Stimulated activated CD8-positive, alpha-beta memory T cell treated with anti-CD3 and anti-CD28 coated beads, Interleukin-15, amount 100 ng/mL, for 48 hours (primary cell): ENCODE measurements around the gene ALKBH2.
"Not testable (repeated sequence)": the region's sequence is repeated elsewhere in the genome, so short reads cannot be mapped to it uniquely, and the experiment has no call there.

Source experiments
- DNase-seq, 2 donors: peaks; one replicate each; pipeline ENCODE4 v3.0.0-alpha.2; 2020; ENCODE audit warnings: low read depth in 2 of 2

The ALKBH2 gene

DNA sequence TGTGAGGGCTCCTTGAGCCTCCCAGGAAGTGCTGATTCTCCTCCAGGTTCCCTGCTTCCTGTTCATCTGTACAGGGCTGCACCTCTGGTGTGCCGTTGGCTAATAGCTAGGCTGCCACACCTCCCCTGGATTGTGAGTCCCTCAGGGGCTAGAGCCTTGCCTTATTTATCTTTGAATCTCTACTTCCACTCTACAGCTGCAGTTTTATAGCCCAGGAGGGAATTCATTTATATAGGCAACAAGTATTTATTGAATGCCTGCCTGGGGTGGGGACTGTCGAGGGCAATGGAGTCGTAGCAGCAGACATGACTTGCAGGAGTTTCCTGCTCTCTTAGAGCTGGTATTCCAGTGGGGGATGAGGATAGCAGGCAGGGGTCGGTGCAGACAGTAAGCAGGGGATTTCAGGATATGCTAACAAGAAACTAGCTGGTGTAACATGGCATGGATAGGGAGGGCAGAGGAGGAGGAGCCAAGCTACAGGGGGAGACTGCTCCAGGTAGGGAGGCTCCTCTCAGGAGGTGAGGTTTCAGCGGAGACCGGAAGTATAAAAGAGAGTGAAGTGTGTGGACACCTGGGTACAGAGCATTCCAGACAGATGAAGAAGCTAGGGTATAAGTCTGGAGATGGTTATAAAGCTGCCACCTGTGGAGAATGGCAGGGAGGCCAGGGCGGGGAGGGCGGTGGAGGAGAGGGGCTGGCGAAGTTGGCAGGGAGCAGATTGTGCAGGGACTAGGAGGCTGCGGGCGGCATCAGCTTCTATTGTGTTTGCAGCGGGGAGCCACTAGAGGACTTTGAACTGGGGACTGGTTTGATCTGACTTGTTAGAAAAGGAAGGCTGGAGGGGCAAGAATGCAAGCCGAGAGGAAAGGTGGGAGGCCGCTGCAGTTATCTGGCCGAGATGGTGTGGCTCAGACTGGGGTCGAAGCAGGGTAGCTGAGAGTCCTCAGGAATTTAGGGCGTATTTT is 23.7 kb downstream of the ALKBH2 start:
- no peak for DNase-seq

DNA sequence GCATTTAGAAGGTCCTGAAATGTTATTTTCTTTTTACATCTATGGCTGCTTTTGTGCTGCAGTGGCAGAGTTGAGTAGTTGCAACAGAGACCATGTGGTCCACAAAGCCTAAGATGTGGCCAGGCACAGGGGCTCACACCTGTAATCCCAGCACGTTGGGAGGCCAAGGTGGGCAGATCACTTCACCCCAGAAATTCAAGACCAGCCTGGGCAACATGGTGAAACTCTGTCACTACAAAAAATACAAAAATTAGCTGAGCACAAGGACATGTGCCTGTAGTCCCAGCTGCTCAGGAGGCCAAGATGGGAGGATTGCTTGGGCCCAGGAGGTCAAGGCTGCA is 27.4 kb downstream of the ALKBH2 start:
- DNase-seq = no peak

DNA sequence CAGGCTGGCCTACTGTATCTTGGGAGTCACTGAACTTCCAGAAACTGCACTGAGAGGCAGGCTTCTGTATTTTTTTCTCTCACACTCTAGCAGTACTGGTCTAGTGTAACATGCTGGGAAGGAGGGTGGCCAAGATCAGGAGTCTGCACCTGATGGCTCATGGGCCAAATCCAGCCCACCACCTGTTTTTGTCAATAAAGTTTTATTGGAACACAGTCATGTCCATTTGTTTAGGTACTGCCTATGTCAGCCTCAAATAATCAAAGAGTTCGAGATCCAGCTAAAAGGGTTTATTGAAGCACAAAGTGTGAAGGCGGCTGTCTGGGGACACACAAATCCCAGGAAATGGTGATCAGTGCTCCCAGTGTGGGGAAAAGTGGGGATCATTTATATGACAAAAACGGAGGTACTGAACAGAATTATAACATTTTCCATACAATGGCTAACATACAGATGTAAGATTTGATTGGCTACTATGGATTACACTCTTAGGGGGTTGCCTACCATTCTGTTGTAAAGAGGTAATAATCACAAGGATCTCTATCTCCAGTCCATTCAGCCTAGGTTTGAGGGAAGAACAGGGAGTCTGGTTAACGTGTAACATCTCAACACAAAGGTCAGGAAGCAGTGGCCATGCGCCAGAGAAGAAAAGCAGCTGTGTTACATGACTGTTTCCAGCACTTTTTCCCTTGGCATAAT is 28.0 kb downstream of the ALKBH2 start:
- DNase-seq = no peak

DNA sequence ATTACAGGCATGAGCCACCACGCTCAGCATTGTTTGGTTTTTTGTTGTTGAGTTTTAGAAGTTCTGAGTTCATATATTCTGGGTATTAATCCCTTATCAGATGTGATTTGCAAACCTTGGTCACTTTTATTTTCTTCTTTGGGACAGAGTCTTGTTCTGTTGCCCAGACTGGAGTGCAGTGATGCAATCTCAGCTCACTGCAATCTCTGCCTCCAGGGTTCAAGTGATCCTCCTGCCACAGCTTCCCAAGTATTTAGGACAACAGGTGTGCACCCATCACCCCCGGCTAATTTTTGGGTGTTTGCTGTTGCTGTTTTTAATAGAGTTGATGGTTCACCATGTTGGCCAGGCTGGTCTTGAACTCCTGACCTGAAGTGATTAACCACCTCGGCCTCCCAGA is 29.1 kb downstream of the ALKBH2 start:
- no peak for DNase-seq

DNA sequence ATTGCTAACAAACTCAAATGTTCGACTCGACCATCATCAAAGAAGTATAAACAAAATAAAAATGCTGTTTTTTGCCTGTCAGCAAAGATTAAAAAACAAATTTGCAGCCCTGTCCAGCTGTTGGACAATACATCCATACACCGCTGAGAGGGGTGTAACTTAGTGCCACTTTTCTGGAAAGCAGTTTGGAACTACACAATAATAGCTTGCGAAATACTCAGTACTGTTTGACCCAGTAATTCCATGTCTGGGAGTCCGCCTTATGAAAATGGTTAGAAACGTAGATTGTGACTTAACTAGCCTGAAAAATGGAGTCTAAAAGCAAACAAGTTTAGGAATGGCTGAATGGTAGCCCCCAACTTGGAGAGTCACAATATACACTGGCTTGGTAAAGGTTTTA is 34.5 kb downstream of the ALKBH2 start:
- DNase-seq = no peak

DNA sequence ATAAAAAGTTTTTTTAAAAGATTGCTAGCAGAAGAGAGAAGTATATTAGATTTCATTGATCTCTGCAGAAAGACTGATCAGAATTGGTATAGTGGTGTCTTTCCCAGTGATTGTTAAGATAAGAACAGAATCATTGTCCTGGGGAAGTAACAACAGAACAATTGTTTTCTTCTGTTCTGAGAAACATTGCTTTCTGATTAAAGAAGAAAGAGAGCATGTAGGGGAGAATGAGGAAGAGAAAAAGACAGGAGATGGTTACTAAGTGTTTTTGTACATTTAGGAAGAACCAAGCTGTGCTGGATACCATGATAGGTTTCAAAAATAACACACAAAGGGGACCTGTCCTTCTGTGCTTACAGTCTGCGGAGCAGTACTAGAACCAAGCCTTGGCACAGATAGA is 35.9 kb downstream of the ALKBH2 start:
- DNase-seq = no peak

DNA sequence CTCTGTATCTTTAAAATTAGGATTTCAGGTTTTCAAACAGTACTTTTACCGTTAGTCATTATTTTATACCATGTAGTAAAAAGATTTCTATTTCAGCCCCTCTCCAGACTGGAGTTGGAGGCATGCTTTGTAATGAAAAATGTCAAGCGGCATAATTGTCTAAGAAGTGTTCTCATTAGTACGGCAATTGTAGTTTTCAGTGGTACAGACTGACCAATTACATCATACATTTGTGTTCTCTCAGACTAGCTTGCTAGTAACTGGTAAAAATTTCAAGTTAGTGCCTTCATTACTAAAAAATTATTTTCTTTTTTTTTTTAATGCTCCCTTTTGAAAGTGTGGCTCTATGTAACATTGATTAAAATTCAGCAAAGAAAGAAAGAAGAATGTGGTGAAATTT is 36.4 kb downstream of the ALKBH2 start:
- no peak for DNase-seq

DNA sequence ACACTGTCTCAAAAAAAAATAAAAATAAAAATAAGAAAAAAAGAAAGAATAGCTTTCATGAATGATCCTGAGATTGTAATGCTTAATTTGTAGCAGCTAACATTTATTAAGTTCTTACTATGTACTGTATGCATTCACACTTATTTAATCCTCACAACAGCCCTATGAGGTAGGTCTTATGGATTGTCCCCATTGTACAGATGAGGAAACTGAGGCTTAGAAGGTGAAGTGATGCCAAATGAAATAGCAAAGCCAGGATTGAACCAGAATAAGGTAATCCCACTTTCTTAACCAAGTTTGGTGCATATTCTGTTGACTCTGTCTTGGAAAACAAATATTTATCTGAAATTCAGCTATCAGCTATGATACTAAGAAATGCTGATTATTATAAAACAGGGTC is 38.8 kb downstream of the ALKBH2 start:
- DNase-seq = no peak

DNA sequence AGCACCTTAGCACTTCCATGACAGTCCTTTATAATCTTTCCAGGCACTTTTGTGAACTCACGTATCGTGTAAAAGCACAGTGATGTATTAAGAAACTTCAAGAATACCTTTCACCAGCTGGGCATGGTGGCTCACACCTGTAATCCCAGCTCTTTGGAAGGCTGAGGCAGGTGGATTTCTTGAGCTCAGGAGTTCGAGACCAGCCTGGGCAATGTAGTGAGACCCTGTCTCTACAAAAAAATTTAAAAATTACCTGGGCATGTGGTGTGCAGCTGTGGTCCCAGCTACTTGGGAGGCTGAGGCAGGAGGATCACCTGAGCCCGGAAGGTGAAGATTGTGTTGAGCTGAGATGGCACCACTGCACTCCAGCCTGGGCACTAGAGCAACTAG is 39.2 kb downstream of the ALKBH2 start:
- not testable (repeated sequence) for DNase-seq

DNA sequence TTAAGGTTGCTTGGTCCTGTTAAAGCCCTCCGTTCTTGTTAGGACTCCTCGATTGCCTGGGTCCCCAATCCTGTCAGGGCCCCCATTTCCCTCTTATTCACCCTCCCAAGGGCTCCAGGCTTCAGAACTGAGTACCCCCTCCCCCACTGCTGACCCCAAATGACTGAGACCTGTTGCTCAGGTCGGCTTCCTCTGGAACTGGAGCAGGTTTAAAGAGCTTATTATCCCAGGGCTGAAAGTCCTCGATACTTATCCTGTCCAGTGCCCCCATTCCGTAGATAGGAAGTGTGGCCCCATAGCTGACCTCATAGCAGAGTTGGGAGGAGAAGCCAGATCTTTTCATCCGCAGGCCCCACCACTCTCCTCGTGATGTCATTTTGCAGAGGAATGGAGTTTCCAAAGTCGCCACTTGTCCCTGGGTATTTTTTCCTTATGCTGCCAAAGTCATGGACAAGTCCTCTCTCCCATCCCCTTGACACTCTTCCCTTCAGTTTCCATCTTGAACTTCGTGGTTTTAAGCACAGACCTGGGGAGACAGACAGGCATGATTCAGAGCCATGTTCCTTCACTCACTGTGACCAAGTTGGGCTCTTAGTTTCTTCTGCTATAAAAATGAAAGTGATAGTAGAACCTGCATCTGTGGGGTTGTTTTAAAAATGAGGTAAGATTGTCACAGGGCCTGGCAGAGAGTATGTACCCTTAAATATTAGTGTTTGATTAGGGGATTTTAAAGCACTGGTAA is 39.7 kb downstream of the ALKBH2 start:
- DNase-seq = peak in 1 of 2 donors; percentile 9

DNA sequence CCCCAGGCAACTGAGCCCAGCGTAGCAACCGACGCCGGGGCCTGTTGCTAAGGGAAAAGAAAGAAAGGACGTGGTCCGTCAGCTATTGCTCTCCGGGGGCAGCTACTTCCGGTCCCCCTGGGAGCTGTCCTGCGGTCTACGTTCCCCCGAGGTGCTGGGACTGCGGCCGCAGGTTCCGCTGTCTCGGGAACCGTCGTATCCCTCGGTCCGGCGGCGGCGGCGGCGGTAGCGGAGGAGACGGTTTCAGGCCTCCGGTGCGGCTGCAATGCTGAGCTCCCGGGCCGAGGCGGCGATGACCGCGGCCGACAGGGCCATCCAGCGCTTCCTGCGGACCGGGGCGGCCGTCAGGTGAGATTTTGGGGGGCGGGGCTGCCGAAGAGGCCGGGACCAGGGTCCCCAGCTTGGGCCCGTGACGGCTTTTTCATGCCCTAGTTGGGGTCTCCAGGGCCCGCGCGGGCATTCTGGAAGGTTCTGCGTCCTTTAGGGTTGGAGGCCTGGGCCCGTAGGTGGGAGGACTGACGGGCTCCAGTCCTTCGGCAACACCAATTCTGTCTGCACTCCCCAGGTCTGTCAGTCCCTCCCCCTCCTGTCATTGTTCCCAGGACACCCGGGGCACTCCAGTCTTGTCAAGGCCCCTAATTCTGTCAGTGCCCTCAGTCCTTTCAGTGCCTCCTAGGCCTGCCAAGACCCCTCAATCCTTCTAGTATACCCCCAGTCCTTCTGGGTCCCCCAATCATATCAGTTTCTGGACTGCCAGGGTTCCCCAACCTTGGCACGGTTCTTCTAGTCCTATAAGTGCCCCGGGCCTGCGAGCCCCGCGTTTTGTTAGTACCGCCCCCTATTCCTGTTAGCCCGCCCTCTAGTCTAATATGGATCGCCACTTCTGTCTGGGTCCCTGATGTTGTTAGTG is 40.6 kb downstream of the ALKBH2 start, which contains the start of gene USP30:
USP30 (plus strand) TSS at position 163 of the 910 bp plus-strand sequence; CDS start at position 266, 103 bp downstream.
- DNase-seq = peak; percentile 71 to 72

DNA sequence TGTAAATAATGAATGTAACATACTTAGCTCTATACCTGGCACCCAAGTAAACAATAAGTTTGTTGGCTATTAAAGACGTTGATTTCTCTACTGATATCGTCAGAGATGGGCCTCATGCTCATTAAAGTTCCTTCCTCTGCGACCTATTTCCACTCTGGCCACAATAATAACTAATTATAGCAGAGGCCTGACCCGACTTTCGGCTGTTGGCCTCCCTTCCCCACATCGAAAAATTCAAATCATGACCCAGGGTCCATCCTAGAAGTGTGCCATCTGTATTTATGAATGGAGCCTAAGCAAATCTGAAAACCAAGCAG is 41.2 kb downstream of the ALKBH2 start:
- no peak for DNase-seq

DNA sequence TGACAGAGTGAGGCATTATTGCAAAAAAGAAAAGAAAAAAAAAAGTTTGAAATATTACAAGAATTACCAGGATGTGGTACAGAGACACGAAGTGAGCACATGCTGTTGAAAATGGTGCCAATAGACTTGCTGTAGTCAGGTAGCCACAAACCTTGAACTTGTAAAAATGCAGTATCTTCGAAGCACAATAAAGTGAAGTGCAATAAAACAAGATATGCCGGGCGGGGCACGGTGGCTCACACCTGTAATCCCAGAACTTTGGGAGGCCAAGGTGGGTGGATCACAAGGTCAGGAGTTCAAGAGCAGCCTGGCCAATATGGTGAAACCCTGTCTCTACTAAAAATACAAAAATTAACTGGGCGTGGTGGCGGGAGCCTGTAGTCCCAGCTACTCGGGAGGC is 43.5 kb downstream of the ALKBH2 start:
- not testable (repeated sequence) for DNase-seq

DNA sequence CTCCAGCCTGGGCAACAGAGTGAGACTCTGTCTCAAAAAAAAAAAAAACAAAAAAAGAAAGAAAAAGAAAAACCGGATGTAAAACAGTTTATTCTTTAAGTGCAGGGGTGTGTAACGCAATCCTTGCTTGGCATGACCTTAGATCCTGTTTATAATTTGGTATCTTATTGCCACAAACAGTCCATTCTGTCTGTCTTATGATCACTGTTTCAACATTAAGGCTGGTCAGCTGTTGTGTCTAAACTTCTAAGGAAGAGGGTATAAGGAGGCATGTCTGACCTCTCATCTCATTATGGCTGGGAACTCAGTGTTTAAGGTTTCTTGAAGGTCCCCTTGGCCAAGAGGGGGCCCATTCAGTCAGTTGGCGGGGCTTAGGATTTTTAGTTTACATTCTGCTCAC is 44.6 kb downstream of the ALKBH2 start:
- DNase-seq = not testable (repeated sequence)

DNA sequence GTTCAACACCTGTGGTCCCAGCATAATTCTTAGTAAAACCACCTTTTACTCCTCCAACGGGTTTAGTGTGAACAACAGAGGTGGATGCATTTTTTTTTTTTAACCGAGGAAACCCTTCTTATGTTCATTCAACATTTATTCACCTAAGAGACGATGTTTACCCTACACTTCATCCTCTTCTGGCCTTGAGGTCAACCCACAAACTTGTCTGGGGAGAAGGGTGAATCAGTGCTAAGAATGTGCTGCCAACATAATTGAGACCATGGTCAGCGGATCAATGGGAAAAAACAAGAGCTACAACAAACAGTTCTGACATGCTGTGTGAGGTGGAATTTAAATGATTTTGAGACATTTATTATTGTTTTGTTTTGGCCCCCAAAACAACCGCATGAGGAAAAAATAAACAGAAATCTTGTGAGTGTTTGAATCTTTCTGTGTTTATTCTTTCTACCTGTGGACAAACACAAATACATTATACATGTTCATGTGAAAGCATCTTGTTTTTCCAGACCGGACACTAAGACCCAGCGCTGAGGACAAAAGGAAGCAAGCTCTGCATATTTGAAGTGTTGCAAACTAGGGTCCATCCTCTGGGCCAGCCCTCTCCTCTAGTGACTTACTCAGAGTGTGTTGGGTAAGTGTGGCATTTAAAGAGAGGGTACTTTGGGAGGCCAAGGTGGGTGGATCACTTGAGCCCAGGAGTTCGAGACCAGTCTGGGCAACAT is 46.0 kb downstream of the ALKBH2 start:
- DNase-seq = no peak

DNA sequence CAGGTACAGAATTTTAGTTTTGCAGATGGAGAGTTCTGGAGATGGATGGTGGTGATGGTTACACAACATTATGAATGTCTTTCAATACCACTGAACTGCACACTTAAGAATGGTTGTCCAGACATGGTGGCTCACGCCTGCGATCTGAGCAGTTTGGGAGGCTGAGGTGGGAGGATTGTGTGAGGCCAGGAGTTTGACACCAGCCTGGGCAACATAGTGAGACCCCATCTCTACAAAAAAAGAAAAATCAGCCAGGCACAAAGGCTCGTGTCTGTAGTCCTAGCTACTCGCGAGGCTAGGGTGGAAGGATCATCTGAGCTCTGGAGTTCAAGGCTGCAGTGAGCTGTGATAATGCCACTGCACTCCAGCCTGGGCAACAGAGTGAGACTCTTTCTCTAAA is 49.0 kb downstream of the ALKBH2 start:
- no peak for DNase-seq
